ENCODE data around the gene PHYHIPL.

The PHYHIPL gene

GRCh38 chr10:59290448-59290847, 114.0 kb downstream of the PHYHIPL start:
- Histone ChIP-seq H3K27ac (no peak overlapping the region), H3K4me3 (ENCODE audit: low read depth in 1 of 2, low read length in 1 of 2) (no peak overlapping the region), H3K27me3 (no peaks in the 10 kb centered on the region), H3K4me1 (ENCODE audit: control insufficient read depth in 1 of 2, insufficient read depth in 1 of 2, low read depth in 1 of 2, low read length in 1 of 2) (no peaks in the 10 kb centered on the region), H3K36me3 (no peaks in the 10 kb centered on the region), H3K9me3 (no peaks in the 10 kb centered on the region)
- TF ChIP-seq, protein P1, sequence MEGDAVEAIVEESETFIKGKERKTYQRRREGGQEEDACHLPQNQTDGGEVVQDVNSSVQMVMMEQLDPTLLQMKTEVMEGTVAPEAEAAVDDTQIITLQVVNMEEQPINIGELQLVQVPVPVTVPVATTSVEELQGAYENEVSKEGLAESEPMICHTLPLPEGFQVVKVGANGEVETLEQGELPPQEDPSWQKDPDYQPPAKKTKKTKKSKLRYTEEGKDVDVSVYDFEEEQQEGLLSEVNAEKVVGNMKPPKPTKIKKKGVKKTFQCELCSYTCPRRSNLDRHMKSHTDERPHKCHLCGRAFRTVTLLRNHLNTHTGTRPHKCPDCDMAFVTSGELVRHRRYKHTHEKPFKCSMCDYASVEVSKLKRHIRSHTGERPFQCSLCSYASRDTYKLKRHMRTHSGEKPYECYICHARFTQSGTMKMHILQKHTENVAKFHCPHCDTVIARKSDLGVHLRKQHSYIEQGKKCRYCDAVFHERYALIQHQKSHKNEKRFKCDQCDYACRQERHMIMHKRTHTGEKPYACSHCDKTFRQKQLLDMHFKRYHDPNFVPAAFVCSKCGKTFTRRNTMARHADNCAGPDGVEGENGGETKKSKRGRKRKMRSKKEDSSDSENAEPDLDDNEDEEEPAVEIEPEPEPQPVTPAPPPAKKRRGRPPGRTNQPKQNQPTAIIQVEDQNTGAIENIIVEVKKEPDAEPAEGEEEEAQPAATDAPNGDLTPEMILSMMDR (IDR thresholded peaks at IDR 0.05): no peak

Data from neutrophil (primary cell).